IMR-90 (cell line): Measurements from ENCODE around the gene CDK15. TPM values are rescaled to one million over a fixed set of nuclear protein-coding genes. Genes with fewer than 3 reads are reported as not detected.

ENCODE experiments used
- ATAC-seq: fragments of 200-7000 bp; cut with Tn5 transposase; 2 replicates; pipeline ENCODE4 v1.9.1; 2020; ENCODE audit warnings: low read depth, mild to moderate bottlenecking, moderate library complexity
- BruUV-seq: library from RNA; stranded (reverse); fragments of 400-500 nt; replicated peaks from 2 replicates; lab custom pipeline; 2021; lab: Mats Ljungman, UMichigan
- CTCF ChIA-PET: fragments of 300-600 bp; formaldehyde crosslinking; extraction: SDS; loops from one replicate; lab custom pipeline; 2021; ENCODE audit warnings: antibody characterized with exemption; lab: Yijun Ruan, JAX
- POLR2A ChIA-PET: fragments of 300-600 bp; sonication (Branson Sonifier 250); formaldehyde crosslinking; loops from one replicate; lab custom pipeline; 2022; ENCODE audit warnings: antibody characterized with exemption; ENCODE audit not compliant: unreplicated experiment; lab: Charles Lee
- DNase-seq: peaks from one replicate; pipeline ENCODE4 v3.0.0; 2013
- H2AFZ ChIP-seq: replicated peaks from 2 replicates; pipeline ENCODE3; 2013; ENCODE audit warnings: low read length, mild to moderate bottlenecking; ENCODE audit not compliant: poor library complexity
- H2AK5ac ChIP-seq: 2 replicates; pipeline ENCODE4 v1.6.1; 2013; ENCODE audit warnings: low read depth, low read length, inconsistent platforms
- H2AK9ac ChIP-seq: replicated peaks from 2 replicates; pipeline ENCODE3; 2013; ENCODE audit warnings: mild to moderate bottlenecking, low read depth, low read length, moderate library complexity; ENCODE audit not compliant: poor library complexity
- H2BK120ac ChIP-seq: 2 replicates; pipeline ENCODE4 v1.6.1; 2013; ENCODE audit warnings: low read depth, low read length, inconsistent platforms
- H2BK15ac ChIP-seq: 3 replicates; pipeline ENCODE4 v1.6.1; 2013; ENCODE audit warnings: low read depth, low read length, inconsistent platforms
- H2BK20ac ChIP-seq: 2 replicates; pipeline ENCODE4 v1.6.1; 2013; ENCODE audit warnings: low read depth, mild to moderate bottlenecking, inconsistent platforms, low read length, moderate library complexity
- H2BK5ac ChIP-seq: 2 replicates; pipeline ENCODE4 v1.6.1; 2013; ENCODE audit warnings: mild to moderate bottlenecking, low read depth, low read length, inconsistent platforms; ENCODE audit not compliant: poor library complexity, severe bottlenecking
- H3K14ac ChIP-seq: replicated peaks from 2 replicates; pipeline ENCODE4 v1.6.1; 2013; ENCODE audit warnings: low read depth, low read length, inconsistent platforms
- H3K18ac ChIP-seq: 2 replicates; pipeline ENCODE4 v1.6.1; 2013; ENCODE audit warnings: low read depth, low read length, control low read depth
- H3K23ac ChIP-seq: 2 replicates; pipeline ENCODE4 v1.6.1; 2013; ENCODE audit warnings: low read depth, low read length, inconsistent platforms
- H3K27ac ChIP-seq: 2 replicates; pipeline ENCODE4 v1.5.1; 2013; ENCODE audit warnings: mild to moderate bottlenecking, control low read depth, low read length; ENCODE audit not compliant: insufficient read depth
- H3K27me3 ChIP-seq: 2 replicates; pipeline ENCODE4 v1.6.1; 2013; ENCODE audit warnings: low read length; ENCODE audit not compliant: control insufficient read depth, insufficient read depth
- H3K36me3 ChIP-seq: 2 replicates; pipeline ENCODE4 v1.6.1; 2013; ENCODE audit warnings: low read length, mixed read lengths; ENCODE audit not compliant: control insufficient read depth, insufficient read depth
- H3K4ac ChIP-seq: 2 replicates; pipeline ENCODE4 v1.6.1; 2013; ENCODE audit warnings: low read depth, low read length, inconsistent platforms
- H3K4me1 ChIP-seq: 2 replicates; pipeline ENCODE4 v1.6.1; 2013; ENCODE audit warnings: low read length, mixed read lengths; ENCODE audit not compliant: control insufficient read depth, insufficient read depth
- H3K4me2 ChIP-seq: 2 replicates; pipeline ENCODE4 v1.6.1; 2013; ENCODE audit warnings: low read depth, mild to moderate bottlenecking, control low read depth, low read length, moderate library complexity
- H3K4me3 ChIP-seq: 2 replicates; pipeline ENCODE4 v1.5.1; 2013; ENCODE audit warnings: low read depth, mild to moderate bottlenecking, control low read depth, low read length, moderate library complexity; ENCODE audit not compliant: insufficient read depth
- H3K56ac ChIP-seq: 2 replicates; pipeline ENCODE4 v1.6.1; 2013; ENCODE audit warnings: low read length, inconsistent platforms; ENCODE audit not compliant: insufficient read depth; ENCODE audit errors: extremely low read depth
- H3K79me1 ChIP-seq, 2 experiments: 2 replicates each; pipeline ENCODE4 v1.6.1; 2013; ENCODE audit warnings: low read length in 2 of 2, inconsistent platforms in 1 of 2, low read depth in 1 of 2
- H3K9ac ChIP-seq: 2 replicates; pipeline ENCODE4 v1.6.1; 2013; ENCODE audit warnings: low read depth, low read length, control low read depth
- H3K9me1 ChIP-seq: 2 replicates; pipeline ENCODE4 v1.6.1; 2013; ENCODE audit warnings: low read length, inconsistent platforms; ENCODE audit not compliant: insufficient read depth
- H3K9me3 ChIP-seq: 2 replicates; pipeline ENCODE4 v1.6.1; 2013; ENCODE audit warnings: low read length; ENCODE audit not compliant: control insufficient read depth, insufficient read depth
- H4K20me1 ChIP-seq: 2 replicates; pipeline ENCODE4 v1.6.1; 2013; ENCODE audit warnings: low read length, inconsistent platforms; ENCODE audit not compliant: insufficient read depth
- H4K5ac ChIP-seq: 2 replicates; pipeline ENCODE4 v1.6.1; 2013; ENCODE audit warnings: mild to moderate bottlenecking, low read depth, low read length, control low read depth
- H4K8ac ChIP-seq, 2 experiments: 2 replicates each; pipeline ENCODE4 v1.6.1; 2013; ENCODE audit warnings: low read depth in 2 of 2, low read length in 2 of 2, control low read depth in 1 of 2, inconsistent platforms in 1 of 2
- H4K91ac ChIP-seq: 2 replicates; pipeline ENCODE4 v1.6.1; 2013; ENCODE audit warnings: low read depth, low read length, inconsistent platforms; ENCODE audit not compliant: insufficient read depth
- CEBPB ChIP-seq: IDR thresholded peaks from 2 replicates; pipeline ENCODE4 v1.6.1; 2012; ENCODE audit warnings: low read depth, low read length, improper control_type of control experiment
- FOS ChIP-seq: fragments of 150-350 bp; IDR thresholded peaks from 2 replicates; pipeline ENCODE4 v1.6.1; 2016; ENCODE audit warnings: low read depth, low read length
- SMC3 ChIP-seq: fragments of 150-350 bp; IDR thresholded peaks from 2 replicates; pipeline ENCODE4 v1.6.1; 2016; ENCODE audit warnings: low read depth, mild to moderate bottlenecking, antibody characterized with exemption, low read length, moderate library complexity
- dilution Hi-C: fragments of 300-500 bp; cut with HindIII; formaldehyde crosslinking; loops from one replicate; pipeline ENCODE4 v1.14.3; 2018; ENCODE audit warnings: low sequenced_read_pairs; ENCODE audit not compliant: unreplicated experiment
- in situ Hi-C: fragments of 300-500 bp; cut with MboI; formaldehyde crosslinking; loops from 3 replicates; pipeline ENCODE4 v1.14.3; 2019; ENCODE audit warnings: low sequenced_read_pairs, inconsistent platforms, mixed read lengths
- intact Hi-C: fragments of 100-400 bp; cut with micrococcal nuclease; formaldehyde crosslinking; loops from 2 replicates; pipeline ENCODE4 v1.10.0; 2022
- polyA plus RNA-seq, 3 experiments: library from polyadenylated mRNA; depleted of rRNA; stranded (reverse); fragments of >200 nt; gene quantifications; 2 replicates each; pipeline ENCODE4 v1.2.3, GENCODE V29; 2012; ENCODE audit warnings: low replicate concordance in 1 of 3
- total RNA-seq: library from RNA; depleted of rRNA; stranded (reverse); fragments of >200 nt; gene quantifications from 2 replicates; pipeline ENCODE4 v1.2.3, GENCODE V29; 2012

Gene CDK15
- total and polyA plus RNA-seq, 2 of the 4 experiments (the other 2 are of a cell fraction) = 16.1 to 33.0 TPM

DNA sequence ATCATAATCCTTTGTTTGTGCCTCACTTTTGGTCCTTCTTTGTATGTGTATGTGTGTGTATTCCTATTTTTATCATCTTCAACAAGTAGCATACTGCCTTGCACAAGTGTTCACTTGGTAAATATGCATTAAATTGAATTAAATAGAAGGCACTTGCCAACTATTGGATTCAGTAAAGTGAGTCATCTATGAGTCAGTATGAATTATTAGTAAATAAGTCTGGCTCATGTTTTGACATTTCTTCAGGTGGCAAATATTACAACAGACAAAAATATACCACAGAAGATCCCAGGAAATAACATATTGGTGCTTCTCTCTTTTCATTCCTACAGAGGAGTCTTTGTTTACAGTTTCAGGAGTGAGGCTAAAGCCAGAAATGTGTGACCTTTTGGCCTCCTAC, 84.1 kb downstream of the CDK15 start:
- no peak overlapping the region for H2AK9ac ChIP-seq
- peaks cover 0 to 22% of the 10 kb centered on the region in 2 experiments; a peak in 2 of 4 replicates for H3K79me1 ChIP-seq
- CTCF ChIA-PET = no interaction called here
- no peaks in the 10 kb centered on the region for H3K36me3 ChIP-seq
- H2BK120ac ChIP-seq = peak overlapping the region; percentile 94
- no peak for TF ChIP-seq SMC3
- 0 out of 2 replicates have a peak, but pooled peaks have one; percentile 21 for TF ChIP-seq CEBPB
- TF ChIP-seq FOS = peak; percentile 84
- H2BK5ac ChIP-seq = peak overlapping the region; percentile 77
- no peaks in the 10 kb centered on the region for H3K27me3 ChIP-seq
- H2BK15ac ChIP-seq = peak overlapping the region; percentile 94; the same call in 2 of the 3 replicates
- H4K20me1 ChIP-seq = peaks cover 3% of the 10 kb centered on the region; the same call in 1 of the 2 replicates
- POLR2A ChIA-PET = no interaction called here
- H4K5ac ChIP-seq = peak overlapping the region; percentile 94; the same call in 1 of the 2 replicates
- H4K8ac ChIP-seq = peak overlapping the region in 1 of 2 experiments; percentile 52; a peak in 2 of 4 replicates
- peaks cover 17% of the 10 kb centered on the region for H3K9me1 ChIP-seq
- H3K14ac ChIP-seq = peak overlapping the region; percentile 91
- in situ Hi-C loops = no loop called here
- no peak overlapping the region for H2AFZ ChIP-seq
- DNase-seq (peak; percentile 62), ATAC-seq (peak; percentile 21)
- intact Hi-C loops = no loop called here
- BruUV-seq = no TSS peak
- H3K4me3 ChIP-seq = no peak overlapping the region
- H3K4me1 ChIP-seq = peaks cover 18% of the 10 kb centered on the region
- dilution Hi-C loops = no loop called here
- peak overlapping the region; percentile 91 for H3K23ac ChIP-seq
- H3K56ac ChIP-seq = peak overlapping the region; percentile 29; the same call in 1 of the 2 replicates
- H4K91ac ChIP-seq = peak overlapping the region; percentile 84
- peak overlapping the region; percentile 65 for H3K4me2 ChIP-seq
- H3K9me3 ChIP-seq = no peaks in the 10 kb centered on the region
- peak overlapping the region; percentile 95 for H3K18ac ChIP-seq
- peak overlapping the region; percentile 57; the same call in 1 of the 2 replicates for H3K27ac ChIP-seq
- H2AK5ac ChIP-seq = peak overlapping the region; percentile 97
- peak overlapping the region; percentile 96 for H2BK20ac ChIP-seq
- no peak overlapping the region for H3K9ac ChIP-seq
- peak overlapping the region; percentile 91 for H3K4ac ChIP-seq
